Caco-2 (cell line): ENCODE data around the gene SLC1A1. TPM values are rescaled to one million over a fixed set of nuclear protein-coding genes. Genes with fewer than 3 reads are reported as not detected.
A peak's percentile ranks its signal among the peaks of the same experiment; 100 is the strongest.
"Not testable (repeated sequence)": the region's sequence is repeated elsewhere in the genome, so short reads cannot be mapped to it uniquely, and the experiment has no call there.

Source experiments
- BruUV-seq: library from RNA; stranded (reverse); fragments of 400-500 nt; replicated peaks from 2 replicates; lab custom pipeline; 2021; lab: Mats Ljungman, UMichigan
- CTCF ChIA-PET: fragments of 300-600 bp; sonication (Branson Sonifier 250); formaldehyde crosslinking; loops from one replicate; lab custom pipeline; 2022; ENCODE audit warnings: antibody characterized with exemption; lab: Charles Lee
- POLR2A ChIA-PET: fragments of 300-600 bp; sonication (Branson Sonifier 250); formaldehyde crosslinking; loops from one replicate; lab custom pipeline; 2022; ENCODE audit warnings: antibody characterized with exemption; lab: Charles Lee
- DNase-seq, 2 experiments: peaks; one replicate each; pipeline versions ENCODE4 v3.0.0 to v3.0.0-alpha.2; 2020 to 2022
- H3K27me3 ChIP-seq: replicated peaks from 2 replicates; pipeline ENCODE4 v1.6.0; 2011; ENCODE audit warnings: low read length; ENCODE audit not compliant: control insufficient read depth, insufficient read depth
- H3K36me3 ChIP-seq: 2 replicates; pipeline ENCODE4 v1.5.1; 2011; ENCODE audit warnings: low read length; ENCODE audit not compliant: control insufficient read depth, insufficient read depth
- H3K4me1 ChIP-seq: fragments of 250-450 bp; sonication (Bioruptor Pico); 2 replicates; pipeline ENCODE4 v1.5.1; 2020; ENCODE audit warnings: mild to moderate bottlenecking
- H3K4me3 ChIP-seq: 2 replicates; pipeline ENCODE4 v1.5.1; 2011; ENCODE audit warnings: low read depth, mild to moderate bottlenecking, control low read depth, low read length
- H3K9me3 ChIP-seq: fragments of 250-450 bp; sonication (Bioruptor Pico); 2 replicates; pipeline ENCODE4 v1.5.1; 2020; ENCODE audit warnings: mild to moderate bottlenecking, moderate library complexity
- H3K27ac Mint-ChIP-seq: one replicate; pipeline ENCODE4 v1.8.0; 2022; ENCODE audit warnings: mixed read lengths; ENCODE audit not compliant: unreplicated experiment
- H3K27me3 Mint-ChIP-seq: one replicate; pipeline ENCODE4 v1.8.0; 2022; ENCODE audit warnings: mixed read lengths; ENCODE audit not compliant: insufficient read depth, unreplicated experiment
- H3K36me3 Mint-ChIP-seq: one replicate; pipeline ENCODE4 v1.8.0; 2022; ENCODE audit warnings: mild to moderate bottlenecking, mixed read lengths; ENCODE audit not compliant: insufficient read depth, unreplicated experiment
- H3K4me1 Mint-ChIP-seq: one replicate; pipeline ENCODE4 v1.8.0; 2022; ENCODE audit warnings: low read depth, mixed read lengths; ENCODE audit not compliant: unreplicated experiment
- H3K4me3 Mint-ChIP-seq: one replicate; pipeline ENCODE4 v1.8.0; 2022; ENCODE audit warnings: mild to moderate bottlenecking, moderate library complexity, mixed read lengths; ENCODE audit not compliant: unreplicated experiment
- H3K9me3 Mint-ChIP-seq: one replicate; pipeline ENCODE4 v1.8.0; 2022; ENCODE audit warnings: mixed read lengths; ENCODE audit not compliant: unreplicated experiment
- intact Hi-C: fragments of 100-400 bp; cut with micrococcal nuclease; formaldehyde crosslinking; loops from one replicate; pipeline ENCODE4 v1.10.0; 2022; ENCODE audit not compliant: unreplicated experiment
- total RNA-seq: library from RNA; stranded (reverse); gene quantifications from 2 replicates; pipeline ENCODE4 v1.2.3, GENCODE V29; 2022
- TF ChIP-seq, protein P1 (sequence below), 2 experiments: fragments of 200-600 bp in 1 of 2; IDR thresholded peaks; 1 replicate in 1 of 2; 2 replicates in 1 of 2; pipeline versions ENCODE4 v1.5.1 to v1.8.0; 2011 to 2022; ENCODE audit warnings: antibody characterized with exemption in 1 of 2, control low read depth in 1 of 2, inconsistent platforms in 1 of 2, low read depth in 1 of 2, low read length in 1 of 2, mild to moderate bottlenecking in 1 of 2, moderate library complexity in 1 of 2; ENCODE audit not compliant: insufficient read depth in 1 of 2, severe bottlenecking in 1 of 2, unreplicated experiment in 1 of 2

Gene SLC1A1
- total RNA-seq, 1 experiment from 2014 or later = 53.1 TPM

DNA sequence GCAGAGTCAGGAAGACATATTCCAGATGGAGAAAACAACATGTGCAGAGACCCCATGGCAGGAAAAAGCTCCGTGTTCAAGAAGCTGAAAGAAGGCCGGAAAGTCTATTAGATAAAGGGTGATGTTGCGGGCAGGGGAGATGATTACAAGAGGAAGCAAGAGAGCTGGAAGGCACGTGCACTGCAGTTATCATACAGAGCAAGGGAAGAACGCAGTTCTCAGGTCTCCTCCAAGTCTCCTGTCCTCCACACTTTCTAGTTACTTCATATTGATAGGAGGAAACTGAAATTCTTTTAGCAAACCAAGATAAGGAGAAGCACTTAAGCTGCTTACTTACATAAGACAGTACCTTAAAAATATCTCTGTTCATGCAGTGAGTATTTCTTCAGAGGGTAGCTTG, 113.6 kb downstream of the SLC1A1 start:
- no peaks in the 10 kb centered on the region for H3K36me3 Mint-ChIP-seq
- Histone ChIP-seq H3K36me3 (no peaks in the 10 kb centered on the region), H3K4me1 (no peaks in the 10 kb centered on the region), H3K4me3 (no peak overlapping the region), H3K9me3 (no peaks in the 10 kb centered on the region), H3K27me3 (no peaks in the 10 kb centered on the region)
- H3K4me3 Mint-ChIP-seq = no peak overlapping the region
- no peaks in the 10 kb centered on the region for H3K4me1 Mint-ChIP-seq
- POLR2A ChIA-PET = no interaction called here
- no peaks in the 10 kb centered on the region for H3K9me3 Mint-ChIP-seq
- intact Hi-C loops = loop anchor here (1.0 to 5.0 kb wide), 2 partner anchors 36 to 138 kb away; partner anchors contain the start of gene AK3
- TF ChIP-seq, protein P1, sequence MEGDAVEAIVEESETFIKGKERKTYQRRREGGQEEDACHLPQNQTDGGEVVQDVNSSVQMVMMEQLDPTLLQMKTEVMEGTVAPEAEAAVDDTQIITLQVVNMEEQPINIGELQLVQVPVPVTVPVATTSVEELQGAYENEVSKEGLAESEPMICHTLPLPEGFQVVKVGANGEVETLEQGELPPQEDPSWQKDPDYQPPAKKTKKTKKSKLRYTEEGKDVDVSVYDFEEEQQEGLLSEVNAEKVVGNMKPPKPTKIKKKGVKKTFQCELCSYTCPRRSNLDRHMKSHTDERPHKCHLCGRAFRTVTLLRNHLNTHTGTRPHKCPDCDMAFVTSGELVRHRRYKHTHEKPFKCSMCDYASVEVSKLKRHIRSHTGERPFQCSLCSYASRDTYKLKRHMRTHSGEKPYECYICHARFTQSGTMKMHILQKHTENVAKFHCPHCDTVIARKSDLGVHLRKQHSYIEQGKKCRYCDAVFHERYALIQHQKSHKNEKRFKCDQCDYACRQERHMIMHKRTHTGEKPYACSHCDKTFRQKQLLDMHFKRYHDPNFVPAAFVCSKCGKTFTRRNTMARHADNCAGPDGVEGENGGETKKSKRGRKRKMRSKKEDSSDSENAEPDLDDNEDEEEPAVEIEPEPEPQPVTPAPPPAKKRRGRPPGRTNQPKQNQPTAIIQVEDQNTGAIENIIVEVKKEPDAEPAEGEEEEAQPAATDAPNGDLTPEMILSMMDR (IDR thresholded peaks at IDR 0.05; ENCODE audit: insufficient read depth in 1 of 2, low read depth in 1 of 2, low read length in 1 of 2, severe bottlenecking in 1 of 2, unreplicated experiment in 1 of 2) = no peak
- BruUV-seq = no TSS peak
- CTCF ChIA-PET = interaction anchor here (1.1 kb wide), 1 partner anchor 12 kb away, joined by 3 read pairs; no protein-coding TSS in a partner anchor
- DNase-seq = no peak
- no peaks in the 10 kb centered on the region for H3K27me3 Mint-ChIP-seq
- H3K27ac Mint-ChIP-seq = no peak overlapping the region

DNA sequence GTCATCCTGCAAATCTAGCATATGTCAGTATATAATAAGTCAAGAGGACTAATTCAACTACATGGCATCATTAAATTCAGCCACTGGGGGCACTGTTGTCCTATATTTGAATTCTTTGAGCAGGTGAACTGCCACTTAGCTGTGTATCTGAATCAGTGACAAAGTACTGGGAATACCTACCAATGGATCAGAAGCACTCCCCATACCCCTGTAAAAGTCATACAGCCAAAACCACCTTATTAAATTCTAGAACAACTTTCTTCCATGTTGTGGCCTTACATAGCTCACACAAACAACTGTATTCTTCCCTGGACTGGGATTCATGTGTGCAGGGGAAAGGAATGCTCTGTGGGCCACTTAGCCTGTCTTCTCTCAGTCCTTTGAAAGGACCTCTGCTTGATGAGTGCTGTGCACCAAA, 114.4 kb downstream of the SLC1A1 start:
- intact Hi-C loops = loop anchor here (1.0 to 5.0 kb wide), 2 partner anchors 36 to 138 kb away; partner anchors contain the start of gene AK3
- Histone ChIP-seq H3K4me1 (no peaks in the 10 kb centered on the region), H3K4me3 (no peak overlapping the region), H3K36me3 (no peaks in the 10 kb centered on the region), H3K27me3 (no peaks in the 10 kb centered on the region), H3K9me3 (no peaks in the 10 kb centered on the region)
- BruUV-seq = no TSS peak
- H3K27ac Mint-ChIP-seq = no peak overlapping the region
- no peaks in the 10 kb centered on the region for H3K9me3 Mint-ChIP-seq
- H3K27me3 Mint-ChIP-seq = no peaks in the 10 kb centered on the region
- TF ChIP-seq, protein P1 (IDR thresholded peaks at IDR 0.05; ENCODE audit: insufficient read depth in 1 of 2, low read depth in 1 of 2, low read length in 1 of 2, severe bottlenecking in 1 of 2, unreplicated experiment in 1 of 2) = peak; percentile 39 to 50
- H3K4me3 Mint-ChIP-seq = no peak overlapping the region
- ChIA-PET POLR2A (no interaction called here), CTCF (interaction anchor here (0.6 to 1.1 kb wide), 6 partner anchors 9 to 124 kb away, joined by 3 to 7 read pairs (median 4); partner anchors contain the start of gene PLPP6)
- H3K36me3 Mint-ChIP-seq = no peaks in the 10 kb centered on the region
- DNase-seq = peak; percentile 63 to 73
- no peaks in the 10 kb centered on the region for H3K4me1 Mint-ChIP-seq

DNA sequence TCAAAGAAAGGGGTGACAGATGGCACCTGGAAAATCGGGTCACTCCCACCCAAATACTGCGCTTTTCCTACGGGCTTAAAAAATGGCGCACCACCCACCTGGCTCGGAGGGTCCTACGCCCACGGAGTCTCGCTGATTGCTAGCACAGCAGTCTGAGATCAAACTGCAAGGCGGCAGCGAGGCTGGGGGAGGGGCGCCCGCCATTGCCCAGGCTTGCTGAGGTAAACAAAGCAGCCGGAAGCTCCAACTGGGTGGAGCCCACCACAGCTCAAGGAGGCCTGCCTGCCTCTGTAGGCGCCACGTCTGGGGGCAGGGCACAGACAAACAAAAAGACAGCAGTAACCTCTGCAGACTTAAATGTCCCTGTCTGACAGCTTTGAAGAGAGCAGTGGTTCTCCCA, 115.8 kb downstream of the SLC1A1 start:
- H3K27me3 ChIP-seq, H3K4me1 Mint-ChIP-seq, H3K9me3 Mint-ChIP-seq, H3K27ac Mint-ChIP-seq, H3K4me3 Mint-ChIP-seq, H3K9me3 ChIP-seq, POLR2A ChIA-PET, H3K4me1 ChIP-seq, DNase-seq, H3K4me3 ChIP-seq, BruUV-seq, H3K36me3 ChIP-seq, H3K27me3 Mint-ChIP-seq, CTCF ChIA-PET, intact Hi-C loops, H3K36me3 Mint-ChIP-seq: not testable (repeated sequence)
